NCI-H2029 (cell line): ENCODE results near the gene ESYT1.
"Not testable (repeated sequence)": the region's sequence is repeated elsewhere in the genome, so short reads cannot be mapped to it uniquely, and the experiment has no call there.

ENCODE experiments used
- DNase-seq: peaks from one replicate; lab custom pipeline; 2025; lab: John Stamatoyannopoulos, UW

The ESYT1 gene

DNA sequence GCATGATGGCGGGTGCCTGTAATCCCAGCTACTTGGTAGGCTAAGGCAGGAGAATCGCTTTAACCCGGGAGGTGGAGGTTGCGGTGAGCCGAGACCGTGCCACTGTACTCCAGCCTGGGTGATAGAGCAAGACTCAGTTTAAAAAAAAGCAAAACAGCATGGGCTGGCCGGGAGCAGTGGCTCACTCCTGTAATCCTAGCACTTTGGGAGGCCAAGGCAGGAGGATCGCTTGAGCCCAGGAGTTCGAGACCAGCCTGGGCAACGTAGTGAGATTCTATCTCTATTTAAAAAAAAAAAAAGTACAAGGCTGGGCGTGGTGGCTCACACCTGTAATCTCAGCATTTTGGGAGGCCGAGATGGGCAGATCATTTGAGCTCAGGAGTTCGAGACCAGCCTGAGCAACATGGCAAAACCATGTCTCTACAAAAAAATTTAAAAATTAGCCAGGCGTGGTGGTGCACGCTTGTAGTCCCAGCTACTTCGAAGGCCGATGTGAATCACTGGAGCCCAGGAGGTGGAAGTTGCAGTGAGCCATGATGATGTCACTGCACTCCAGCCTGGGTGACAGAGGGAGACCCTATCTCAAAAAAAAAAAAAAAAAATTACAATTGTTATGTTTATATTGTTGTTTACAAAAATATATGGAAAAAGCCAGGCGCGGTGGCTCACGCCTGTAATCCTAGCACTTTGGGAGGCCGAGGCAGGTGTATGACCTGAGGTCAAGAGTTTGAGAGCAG lies 28.6 kb downstream of the ESYT1 start:
- not testable (repeated sequence) for DNase-seq

DNA sequence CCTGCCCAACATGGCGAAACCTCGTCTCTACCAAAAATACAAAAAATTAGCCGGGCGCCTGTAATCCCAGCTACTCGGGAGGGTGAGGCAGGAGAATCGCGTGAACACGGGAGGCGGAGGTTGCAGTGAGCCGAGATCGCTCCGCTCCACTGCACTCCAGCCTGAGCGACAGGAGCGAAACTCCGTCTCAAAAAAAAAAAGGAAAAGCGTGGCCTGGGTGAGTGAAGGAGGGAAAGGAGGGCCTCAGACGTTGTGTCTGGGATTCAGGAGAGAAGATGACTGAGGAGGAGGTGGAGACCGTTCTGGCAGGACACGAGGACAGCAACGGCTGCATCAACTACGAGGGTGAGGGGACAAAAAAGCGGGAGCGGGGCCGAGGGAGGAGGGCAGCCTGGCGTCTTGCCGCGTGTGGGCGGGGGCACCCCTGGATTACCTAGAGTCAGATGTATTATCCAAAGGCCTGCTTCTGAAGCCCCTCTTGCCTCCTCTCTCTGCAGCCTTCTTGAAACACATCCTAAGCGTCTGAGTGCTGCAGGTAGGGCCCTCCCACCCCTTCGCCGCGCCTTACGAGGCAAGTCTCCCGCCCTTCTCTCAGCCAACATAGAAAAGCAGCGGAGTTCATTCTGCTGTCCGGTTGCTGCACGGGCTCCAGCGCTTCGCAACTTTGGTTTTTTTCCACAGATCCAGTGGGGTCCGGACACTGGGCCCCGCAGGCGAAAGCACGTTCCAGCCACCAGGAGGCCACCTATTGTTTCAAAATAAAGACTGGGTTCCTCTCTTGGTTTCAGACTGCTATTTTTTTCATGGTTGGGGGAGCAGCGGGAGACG lies 29.3 kb downstream of the ESYT1 start:
- DNase-seq, result peak; percentile 78

DNA sequence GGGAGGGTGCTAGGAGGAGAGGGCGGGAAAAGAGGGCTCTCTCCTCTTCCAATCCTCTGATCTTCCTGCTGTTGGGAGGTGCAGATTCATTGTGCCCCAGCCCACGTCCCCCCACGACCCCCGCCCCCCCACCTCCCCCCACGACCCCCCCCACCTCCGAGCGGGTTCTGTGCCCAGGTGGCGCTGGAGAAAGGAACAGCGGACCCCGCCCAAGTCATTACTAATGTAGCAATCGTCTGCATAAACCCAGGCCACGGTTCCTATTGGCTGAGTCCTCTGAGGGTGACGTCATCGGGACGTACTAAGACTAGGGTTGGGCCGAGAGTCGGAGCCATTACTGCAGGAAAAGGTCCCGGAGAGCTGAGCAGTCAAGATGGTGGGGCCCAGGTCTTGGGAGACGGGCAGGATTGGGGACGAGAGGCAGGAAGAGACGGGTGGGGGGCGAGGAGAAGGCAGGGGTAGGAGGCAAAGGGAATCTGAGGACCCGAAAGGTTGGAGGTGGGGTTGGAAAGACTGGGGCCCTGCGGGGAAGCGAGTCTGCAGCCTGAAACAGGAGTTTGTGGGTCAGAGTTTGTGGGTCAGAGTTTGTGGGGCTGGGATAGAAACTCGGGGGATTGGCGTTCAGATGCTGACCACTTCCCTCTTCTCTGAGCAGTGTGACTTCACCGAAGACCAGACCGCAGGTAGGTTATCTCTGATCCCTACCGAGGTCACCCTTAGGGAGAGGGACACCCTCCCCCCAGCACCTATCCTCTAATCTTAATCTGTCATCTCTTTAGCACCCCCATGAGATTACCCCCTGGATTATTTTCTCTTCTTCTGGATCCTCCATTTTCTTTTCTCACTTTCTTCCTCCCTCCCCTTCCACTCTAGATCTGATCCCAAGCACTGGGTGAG lies 30.2 kb downstream of the ESYT1 start, which contains the start of gene MYL6:
Gene MYL6 (plus strand): TSS at position 331 of the 897 bp plus-strand sequence. CDS start 43 bp downstream, at position 374.
- peak; percentile 98 for DNase-seq

DNA sequence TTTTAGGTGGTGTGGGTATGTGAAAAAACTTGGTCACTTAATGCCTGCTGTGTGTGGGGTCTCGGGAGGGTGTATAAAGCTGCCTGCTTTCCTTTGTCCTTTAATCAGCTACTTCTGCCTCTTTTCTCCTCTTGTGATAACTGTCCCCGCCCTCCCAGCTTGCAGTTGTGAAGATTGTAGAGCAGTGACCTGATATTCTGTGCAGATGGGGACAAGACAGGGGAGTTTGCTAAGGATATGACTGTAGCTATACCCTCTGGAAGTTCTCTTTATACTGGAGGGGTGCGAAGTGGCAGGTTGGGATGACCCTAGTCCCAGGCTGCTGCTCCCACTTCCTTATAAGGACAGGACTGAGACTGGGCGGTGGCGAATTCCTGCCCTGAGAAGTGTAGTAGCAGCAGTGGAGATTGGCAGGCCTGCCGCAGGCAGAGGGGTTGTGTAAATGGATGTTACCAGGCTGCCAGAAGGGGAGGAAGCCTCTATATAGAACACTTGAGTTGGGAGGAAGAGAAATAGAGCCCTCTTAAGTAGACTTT lies 30.9 kb downstream of the ESYT1 start:
- DNase-seq, result peak; percentile 89

DNA sequence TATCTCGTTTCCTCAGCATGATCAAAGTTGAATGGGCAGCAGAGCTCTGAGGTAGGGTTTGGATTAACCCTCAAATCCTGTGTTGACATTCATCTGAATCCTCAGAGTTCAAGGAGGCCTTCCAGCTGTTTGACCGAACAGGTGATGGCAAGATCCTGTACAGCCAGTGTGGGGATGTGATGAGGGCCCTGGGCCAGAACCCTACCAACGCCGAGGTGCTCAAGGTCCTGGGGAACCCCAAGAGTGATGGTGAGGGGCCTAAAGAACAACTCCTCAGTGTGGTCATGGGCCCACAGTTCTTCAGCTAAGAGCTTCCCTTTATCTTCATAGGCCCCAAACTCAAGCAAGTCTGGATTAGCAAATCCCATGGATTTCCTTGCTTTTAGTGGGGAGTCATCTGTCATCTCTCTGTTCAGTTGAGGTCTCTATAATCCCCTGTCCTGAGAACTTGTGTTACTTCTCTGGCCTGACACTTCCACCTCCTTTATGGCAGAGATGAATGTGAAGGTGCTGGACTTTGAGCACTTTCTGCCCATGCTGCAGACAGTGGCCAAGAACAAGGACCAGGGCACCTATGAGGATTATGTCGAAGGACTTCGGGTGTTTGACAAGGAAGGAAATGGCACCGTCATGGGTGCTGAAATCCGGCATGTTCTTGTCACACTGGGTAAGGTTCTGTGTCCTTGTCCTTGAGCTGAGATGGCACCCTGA lies 31.6 kb downstream of the ESYT1 start:
- no peak for DNase-seq

DNA sequence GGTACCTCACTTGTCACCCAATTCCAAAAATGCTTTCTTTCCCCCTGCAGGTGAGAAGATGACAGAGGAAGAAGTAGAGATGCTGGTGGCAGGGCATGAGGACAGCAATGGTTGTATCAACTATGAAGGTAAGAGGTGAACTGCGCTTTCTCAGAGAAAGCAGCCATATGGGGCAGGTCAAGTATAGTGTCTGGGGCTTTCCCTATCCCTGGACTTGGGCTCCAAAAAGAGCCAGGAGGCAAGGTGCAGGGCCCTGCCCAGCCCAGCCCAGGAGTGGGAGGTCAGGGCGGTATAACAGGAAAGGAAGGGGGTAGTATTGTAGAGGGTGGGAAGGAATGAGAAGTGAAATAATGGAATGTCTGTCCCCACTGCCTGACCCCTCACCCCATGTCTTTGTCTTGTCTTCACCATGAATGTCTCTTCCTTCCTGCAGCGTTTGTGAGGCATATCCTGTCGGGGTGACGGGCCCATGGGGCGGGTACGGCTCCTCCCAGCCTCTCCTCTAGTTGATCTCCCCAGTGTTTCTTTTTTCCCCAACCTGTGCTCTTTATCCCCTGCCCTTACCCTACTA lies 32.2 kb downstream of the ESYT1 start:
- no peak for DNase-seq

DNA sequence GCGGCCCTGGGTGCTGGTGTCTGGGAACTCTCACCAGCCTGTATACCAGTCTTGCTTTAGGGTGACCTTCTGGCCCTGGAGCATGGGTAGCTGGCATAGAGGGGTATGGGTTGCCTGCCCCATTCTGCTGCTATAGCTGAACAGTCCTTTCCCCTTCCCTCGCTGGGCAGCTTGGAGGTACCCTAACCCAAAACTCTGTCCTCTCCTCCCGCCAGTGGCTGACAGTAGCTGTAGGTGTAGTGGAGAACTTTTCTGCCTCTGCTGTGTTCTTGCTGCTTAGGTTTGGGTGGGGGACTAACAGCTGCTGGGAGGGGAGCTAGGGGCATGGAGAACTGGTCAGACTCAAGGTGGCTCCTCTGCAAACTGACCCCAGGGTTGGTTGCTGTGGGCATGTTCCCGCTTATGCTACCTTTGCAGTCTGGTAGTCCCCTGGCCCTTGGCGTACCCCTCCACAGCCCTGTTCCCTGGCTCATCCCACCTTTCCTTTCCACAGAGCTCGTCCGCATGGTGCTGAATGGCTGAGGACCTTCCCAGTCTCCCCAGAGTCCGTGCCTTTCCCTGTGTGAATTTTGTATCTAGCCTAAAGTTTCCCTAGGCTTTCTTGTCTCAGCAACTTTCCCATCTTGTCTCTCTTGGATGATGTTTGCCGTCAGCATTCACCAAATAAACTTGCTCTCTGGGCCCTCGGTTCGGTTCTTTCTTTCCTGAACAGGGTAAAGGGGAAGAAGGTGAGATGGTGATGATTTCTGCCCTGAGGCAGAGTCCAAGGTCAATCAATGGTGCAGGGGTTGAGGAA lies 33.0 kb downstream of the ESYT1 start:
- no peak for DNase-seq

DNA sequence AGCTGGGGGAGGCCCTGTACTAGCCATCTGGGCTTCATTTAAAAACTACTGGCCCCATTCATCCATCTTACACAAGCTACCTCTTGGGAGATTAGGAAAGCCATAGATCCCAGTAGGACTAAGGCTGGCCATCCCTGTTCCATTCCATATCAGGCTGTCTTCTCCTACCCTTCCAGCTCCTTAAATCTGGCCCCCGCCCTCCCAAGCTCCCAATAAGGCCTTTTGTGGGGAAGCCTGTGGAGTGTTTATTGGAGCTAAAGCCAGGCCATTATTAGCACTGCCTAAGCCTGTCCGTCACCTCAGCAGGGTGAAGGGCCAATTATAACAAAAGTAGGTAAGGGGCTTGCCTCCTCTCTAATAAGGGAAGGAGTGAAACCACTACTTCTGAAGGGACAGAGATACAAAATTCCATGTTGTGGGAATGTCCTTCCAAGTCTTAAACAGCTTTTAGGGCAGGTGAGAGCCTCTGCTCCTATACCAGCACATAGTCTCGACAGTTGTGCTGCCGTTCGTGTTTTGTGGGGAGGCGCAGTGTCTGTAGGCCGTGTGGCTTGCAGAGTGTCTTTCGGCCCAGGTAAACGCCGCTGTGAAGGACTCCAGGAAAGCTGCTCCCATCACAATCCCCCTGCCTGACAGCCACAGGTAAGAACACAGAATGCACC lies 33.8 kb downstream of the ESYT1 start:
- no peak for DNase-seq

DNA sequence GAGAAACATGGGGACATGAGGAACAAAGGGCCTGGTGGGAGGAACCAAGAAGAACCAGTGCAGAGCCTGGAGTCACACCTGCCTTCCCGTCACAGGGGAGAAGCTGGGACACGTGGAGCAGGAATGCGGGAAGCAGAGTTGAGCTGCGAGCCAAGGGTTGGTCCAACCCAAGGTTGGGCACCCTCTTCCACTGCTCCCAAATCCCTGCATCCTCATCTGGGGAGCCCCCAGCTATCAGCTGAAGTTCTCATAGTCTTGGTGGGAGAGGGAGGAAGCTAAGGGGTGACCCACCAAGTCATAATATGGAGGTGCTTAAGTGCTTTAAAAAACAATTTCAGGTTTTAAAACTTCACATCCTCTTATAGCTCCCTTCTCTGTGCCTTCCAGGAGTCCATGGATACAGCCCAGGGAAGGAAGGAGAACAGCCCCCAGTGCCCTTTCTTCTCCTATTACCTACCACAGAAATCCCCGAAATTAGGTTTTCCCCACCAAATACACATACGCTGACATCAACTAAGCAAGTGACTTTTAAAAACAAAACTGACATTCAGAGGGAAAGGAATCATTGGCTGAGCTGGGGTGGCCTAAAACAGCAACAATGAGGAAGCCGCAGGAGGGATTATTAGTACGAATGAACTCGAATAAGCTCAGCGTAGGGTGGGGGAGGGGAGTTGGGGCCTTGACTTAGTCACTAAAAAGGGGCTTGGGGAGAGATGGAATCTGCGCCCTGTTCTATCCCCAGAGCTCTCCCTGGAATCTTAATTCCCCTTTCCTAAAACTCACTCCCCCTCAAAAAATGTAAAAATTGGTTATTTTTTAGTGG lies 34.6 kb downstream of the ESYT1 start:
- no peak for DNase-seq

DNA sequence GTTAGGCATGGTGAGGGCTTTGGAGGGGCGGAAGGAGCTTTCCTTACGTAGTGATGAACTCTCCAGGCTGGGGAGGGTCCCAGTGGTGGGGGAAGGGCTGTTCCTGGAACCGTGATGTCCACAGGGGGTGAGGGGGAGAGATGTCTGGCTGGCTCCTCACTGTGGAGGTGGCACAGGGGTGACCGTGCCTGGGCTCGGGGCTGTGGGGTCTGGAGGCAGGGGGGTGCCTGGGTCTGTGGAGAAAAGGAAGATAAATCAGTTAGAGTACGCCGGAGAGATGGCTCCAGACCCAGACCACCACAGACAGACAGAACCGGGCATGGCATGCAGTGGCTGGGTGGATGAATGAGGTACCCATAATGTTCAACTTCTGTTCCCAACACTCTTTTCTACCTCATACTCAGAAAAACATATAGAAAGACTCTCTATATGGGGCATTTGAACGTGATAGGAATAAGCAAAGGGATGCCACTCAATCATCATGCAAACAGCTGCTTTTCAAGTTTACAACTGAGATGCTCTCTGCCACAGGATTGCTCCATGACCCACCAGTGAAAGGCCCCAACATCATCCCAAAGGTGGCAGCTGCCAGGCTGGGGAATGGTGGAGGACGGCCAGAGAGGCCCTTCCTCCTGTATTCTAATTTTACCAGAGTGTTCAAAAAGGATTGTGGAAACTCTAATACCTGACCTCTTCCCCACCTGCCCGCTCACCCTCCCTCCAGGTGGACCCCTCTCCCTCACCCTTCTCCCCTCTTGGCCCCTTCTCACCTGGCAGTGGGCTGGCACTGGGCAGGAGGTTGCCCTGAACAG lies 35.7 kb downstream of the ESYT1 start:
- no peak for DNase-seq

DNA sequence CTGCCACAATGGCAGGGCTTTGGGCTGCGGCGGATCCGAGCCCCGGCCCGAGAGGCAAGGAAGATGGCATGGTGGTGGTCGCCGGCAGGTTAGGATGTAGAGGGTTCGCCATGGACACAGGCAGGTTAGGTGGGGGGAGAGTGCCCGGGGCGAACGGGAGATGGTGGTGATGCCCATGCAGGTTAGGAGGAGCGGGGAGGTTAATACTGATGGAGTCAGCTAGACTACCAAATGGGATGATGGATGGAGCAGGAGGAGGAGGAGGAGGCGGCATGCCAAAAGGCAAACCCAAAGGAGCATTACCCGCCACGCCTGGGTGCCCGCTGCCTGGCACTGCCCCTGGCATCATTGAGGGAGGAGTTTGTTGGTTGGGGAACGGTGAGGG lies 36.3 kb downstream of the ESYT1 start:
- no peak for DNase-seq

DNA sequence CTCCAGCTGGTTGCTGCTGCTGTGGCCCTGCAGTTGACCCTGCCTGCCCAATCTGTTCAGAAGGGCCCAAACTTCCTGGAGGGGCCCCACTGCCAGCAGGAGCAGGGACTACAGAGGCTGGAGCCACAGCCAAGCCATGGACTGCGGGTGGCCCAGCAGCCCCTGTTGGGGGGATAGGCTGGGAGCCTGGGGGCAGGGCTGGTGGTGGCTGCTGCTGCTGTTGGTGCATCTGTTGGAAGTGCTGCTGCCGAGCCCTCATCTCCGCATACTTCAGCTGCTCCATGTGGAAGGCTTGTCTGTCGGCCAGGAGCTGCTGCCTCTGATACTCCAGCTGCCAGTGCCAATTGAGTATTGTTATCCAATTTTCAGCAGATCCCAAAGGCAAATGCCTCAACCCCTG lies 37.3 kb downstream of the ESYT1 start:
- DNase-seq, result no peak

DNA sequence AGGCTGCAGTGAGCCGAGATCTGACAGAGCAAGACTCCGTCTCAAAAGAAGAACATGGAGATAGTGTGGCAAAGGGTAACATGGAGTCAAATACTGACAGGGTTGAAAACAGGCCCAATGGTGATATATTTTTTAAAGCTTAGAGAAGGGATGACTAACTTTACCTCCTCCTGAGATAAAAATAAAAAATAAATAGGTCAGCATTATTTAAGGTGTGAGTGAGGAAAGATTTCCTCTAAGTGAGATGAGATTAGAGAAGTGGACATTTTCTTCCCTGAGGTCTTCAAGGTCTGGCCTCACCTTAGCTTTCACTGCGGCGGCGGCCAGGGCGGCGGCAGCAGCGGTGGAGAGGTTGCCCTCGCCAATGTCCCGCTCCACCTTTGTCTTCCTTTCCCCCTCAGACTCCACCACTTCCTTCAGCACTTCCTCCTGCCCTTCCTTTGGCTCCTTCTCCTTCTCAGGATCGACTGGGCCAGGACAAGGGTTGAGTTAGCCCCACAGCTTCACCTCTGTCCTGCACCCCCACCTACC lies 41.2 kb downstream of the ESYT1 start:
- DNase-seq, result no peak

DNA sequence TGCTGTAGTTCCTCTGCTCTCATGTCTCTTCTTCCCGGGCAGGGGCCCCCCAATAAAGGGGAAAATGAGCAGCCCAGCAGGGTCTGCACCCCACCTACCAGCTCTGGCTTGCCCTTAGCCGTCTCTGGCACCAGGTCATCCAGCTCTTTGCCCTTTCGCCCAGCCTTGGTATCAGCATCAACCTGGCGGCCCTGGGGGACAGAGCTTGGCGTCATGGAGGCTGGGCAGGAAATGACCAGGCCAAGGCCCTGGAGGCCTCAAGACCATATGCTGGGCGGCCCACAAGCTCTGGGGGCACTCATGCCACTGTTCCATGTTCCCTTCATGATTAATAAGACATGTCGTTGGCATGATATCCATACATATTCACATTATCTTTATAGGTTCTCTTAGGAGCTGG lies 44.8 kb downstream of the ESYT1 start:
- no peak for DNase-seq

DNA sequence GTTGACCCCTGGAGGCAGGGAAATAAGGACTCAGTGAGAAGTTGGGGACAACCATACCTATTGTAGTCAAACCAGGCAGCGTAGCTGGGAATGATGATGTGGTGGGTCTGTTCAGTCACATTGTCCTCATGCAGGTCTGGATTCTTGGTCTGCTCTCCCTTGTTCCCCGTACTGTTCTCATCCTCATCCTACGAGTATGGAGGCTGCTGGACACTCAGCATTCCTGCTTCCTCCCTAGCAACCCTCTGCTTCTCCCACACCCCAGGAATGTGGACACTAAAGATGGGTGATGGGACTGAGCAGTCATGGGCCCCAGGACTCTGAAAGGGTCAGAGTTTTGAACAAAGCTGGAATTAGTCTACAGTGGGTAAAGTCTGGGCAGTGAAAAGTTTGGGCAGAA lies 50.3 kb downstream of the ESYT1 start:
- no peak for DNase-seq

DNA sequence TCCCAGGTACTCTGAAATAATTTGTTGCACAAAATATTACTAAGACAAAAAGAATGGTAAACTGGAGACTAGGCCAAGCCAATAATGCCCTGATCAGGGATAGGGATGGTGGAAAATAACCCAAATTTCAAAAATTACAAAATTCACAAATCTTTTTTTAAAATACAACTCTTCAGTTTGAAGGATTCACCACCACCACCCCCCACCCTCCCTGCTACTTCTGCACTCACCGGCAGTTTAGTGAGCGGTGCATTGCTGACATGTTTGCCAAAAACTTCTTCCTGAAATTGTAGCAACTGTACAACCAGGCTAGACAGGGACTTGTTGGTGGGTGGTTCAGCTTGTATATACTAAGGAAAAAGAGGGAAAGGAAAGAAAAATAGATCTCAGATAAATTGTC lies 58.9 kb downstream of the ESYT1 start:
- no peak for DNase-seq

DNA sequence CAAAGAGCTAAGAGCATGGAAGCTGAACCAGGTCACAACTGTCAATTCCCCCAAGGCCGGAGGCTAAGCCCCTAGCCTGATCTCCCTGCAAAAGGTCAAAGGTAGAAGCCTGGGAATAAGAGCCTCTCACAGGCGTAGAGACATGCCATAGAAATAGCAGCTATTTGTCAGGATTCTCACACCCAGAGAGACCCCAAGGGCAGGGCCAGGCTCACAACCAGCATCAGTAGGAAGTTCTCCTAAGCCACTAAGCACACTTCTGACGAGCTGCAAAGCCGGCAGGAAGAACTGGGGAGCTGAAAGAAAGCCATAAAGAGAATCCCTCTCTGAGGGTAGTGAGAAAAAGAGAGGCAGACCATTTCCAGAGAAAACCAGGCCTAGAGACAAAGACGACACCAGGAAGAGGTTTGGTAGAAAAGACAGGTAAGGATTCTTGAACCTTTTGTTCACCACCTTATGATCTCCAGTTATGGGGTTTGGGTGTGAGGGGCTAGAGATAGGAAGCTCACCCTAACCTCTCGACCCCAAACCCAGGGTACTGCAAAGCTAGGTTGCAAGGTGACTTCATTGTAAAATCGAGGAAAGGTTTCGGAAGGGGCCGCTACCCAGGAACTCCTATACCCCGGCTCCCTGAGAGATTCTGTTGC lies 60.2 kb downstream of the ESYT1 start:
- DNase-seq, result no peak
